ENCODE data around the gene FBN3. TPM values are rescaled to one million over a fixed set of nuclear protein-coding genes. Genes with fewer than 3 reads are reported as not detected.

FBN3 gene
- total RNA-seq, 4 donors from 2014 or later: 0.06 to 32.8 TPM; not detected in 2

GRCh38 chr19:8144273-8144995 is 5.0 kb downstream of the FBN3 start:
- intact Hi-C loops (cut with DNase I; ENCODE audit: low total_unique reads): no loop called here
- H3K27me3 ChIP-seq: peaks cover 0 to 9% of the 10 kb centered on the region in 2 donors
- no peak overlapping the region for H3K4me3 ChIP-seq
- TF ChIP-seq POLR2A (IDR thresholded peaks at IDR 0.05): no peak
- TF ChIP-seq CTCF (IDR thresholded peaks at IDR 0.05): no peak
- H3K9me3 ChIP-seq: no peaks in the 10 kb centered on the region
- no peak for DNase-seq
- peaks cover 0 to 10% of the 10 kb centered on the region in 2 donors for H3K4me1 ChIP-seq
- H3K27ac ChIP-seq: no peak overlapping the region
- H3K36me3 ChIP-seq: no peaks in the 10 kb centered on the region

GRCh38 chr19:8143041-8143440 is 6.4 kb downstream of the FBN3 start:
- intact Hi-C loops (cut with DNase I; ENCODE audit: low total_unique reads): no loop called here
- no peaks in the 10 kb centered on the region for H3K9me3 ChIP-seq
- TF ChIP-seq POLR2A (IDR thresholded peaks at IDR 0.05): no peak
- TF ChIP-seq CTCF (IDR thresholded peaks at IDR 0.05): no peak
- no peaks in the 10 kb centered on the region for H3K36me3 ChIP-seq
- H3K4me1 ChIP-seq: no peaks in the 10 kb centered on the region
- no peak overlapping the region for H3K27ac ChIP-seq
- peaks cover 0 to 3% of the 10 kb centered on the region in 2 donors for H3K27me3 ChIP-seq
- no peak overlapping the region for H3K4me3 ChIP-seq
- no peak for DNase-seq

- H3K36me3 ChIP-seq: no peaks in the 10 kb centered on the region
- H3K4me1 ChIP-seq: no peaks in the 10 kb centered on the region
- no peak overlapping the region for H3K4me3 ChIP-seq
- H3K27ac ChIP-seq: no peak overlapping the region
- TF ChIP-seq CTCF (IDR thresholded peaks at IDR 0.05) (no peak), POLR2A (IDR thresholded peaks at IDR 0.05) (no peak)
- no peak for DNase-seq
- no peaks in the 10 kb centered on the region for H3K9me3 ChIP-seq
- H3K27me3 ChIP-seq: no peaks in the 10 kb centered on the region
- intact Hi-C loops (cut with DNase I; ENCODE audit: low total_unique reads): no loop called here
Measured at GRCh38 chr19:8142513-8142900, 6.9 kb downstream of the FBN3 start.

- H3K9me3 ChIP-seq: no peaks in the 10 kb centered on the region
- H3K27ac ChIP-seq: no peak overlapping the region
- no peaks in the 10 kb centered on the region for H3K27me3 ChIP-seq
- DNase-seq: no peak
- TF ChIP-seq CTCF (IDR thresholded peaks at IDR 0.05): no peak
- no peak for TF ChIP-seq POLR2A (IDR thresholded peaks at IDR 0.05)
- intact Hi-C loops (cut with DNase I; ENCODE audit: low total_unique reads): no loop called here
- no peak overlapping the region for H3K4me3 ChIP-seq
- H3K36me3 ChIP-seq: no peaks in the 10 kb centered on the region
- no peaks in the 10 kb centered on the region for H3K4me1 ChIP-seq
Measured at GRCh38 chr19:8141726-8142512, 7.5 kb downstream of the FBN3 start.

GRCh38 chr19:8138201-8138600 is 11.2 kb downstream of the FBN3 start:
- Histone ChIP-seq H3K27ac (no peak overlapping the region), H3K4me3 (no peak overlapping the region), H3K4me1 (no peaks in the 10 kb centered on the region), H3K27me3 (no peaks in the 10 kb centered on the region), H3K36me3 (no peaks in the 10 kb centered on the region), H3K9me3 (no peaks in the 10 kb centered on the region)
- TF ChIP-seq POLR2A (IDR thresholded peaks at IDR 0.05) (no peak), CTCF (IDR thresholded peaks at IDR 0.05) (no peak)
- intact Hi-C loops (cut with DNase I; ENCODE audit: low total_unique reads): no loop called here
- DNase-seq: no peak
